Adipocyte (in vitro differentiated cells): ENCODE results near the gene ASAP3.

Experiments
- DNase-seq: peaks from one replicate; pipeline ENCODE4 v3.0.0-alpha.2; 2015; ENCODE audit warnings: low read depth
- H3K27me3 ChIP-seq: replicated peaks from 2 replicates; pipeline ENCODE4 v1.7.0; 2013; ENCODE audit warnings: mild to moderate bottlenecking, low read length, moderate library complexity; ENCODE audit not compliant: control insufficient read depth, insufficient read depth
- H3K36me3 ChIP-seq: 2 replicates; pipeline ENCODE4 v1.7.0; 2013; ENCODE audit warnings: low read length, mild to moderate bottlenecking, moderate library complexity; ENCODE audit not compliant: control insufficient read depth, insufficient read depth, severe bottlenecking
- H3K4me1 ChIP-seq: 2 replicates; pipeline ENCODE4 v1.7.0; 2013; ENCODE audit warnings: mild to moderate bottlenecking, low read length, moderate library complexity; ENCODE audit not compliant: control insufficient read depth, insufficient read depth
- H3K4me3 ChIP-seq: 2 replicates; pipeline ENCODE4 v1.7.0; 2013; ENCODE audit warnings: mild to moderate bottlenecking, low read length, moderate library complexity
- H3K9ac ChIP-seq: 2 replicates; pipeline ENCODE4 v1.7.0; 2013; ENCODE audit warnings: mild to moderate bottlenecking, low read length, moderate library complexity
- H3K9me3 ChIP-seq: 2 replicates; pipeline ENCODE4 v1.7.0; 2013; ENCODE audit warnings: mild to moderate bottlenecking, low read length, moderate library complexity; ENCODE audit not compliant: control insufficient read depth

ASAP3 gene

DNA sequence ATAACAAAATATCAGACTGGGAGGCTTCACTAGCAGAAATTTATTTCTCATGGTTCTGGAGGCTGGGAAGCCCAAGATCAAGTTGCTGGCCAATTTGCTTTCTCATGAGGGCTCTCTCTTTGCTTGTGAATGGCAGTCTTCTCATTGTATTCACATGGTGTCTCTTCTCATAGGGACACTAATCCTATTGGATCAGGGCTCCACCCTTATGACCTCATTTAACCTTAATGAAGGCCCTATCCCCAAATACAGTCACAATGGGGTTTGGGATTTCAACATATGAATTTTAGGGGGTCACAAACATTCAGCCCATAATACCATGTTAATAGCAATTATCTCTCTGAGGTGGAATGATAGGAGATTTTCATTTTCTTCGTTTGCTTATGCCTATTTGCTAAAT lies 84.8 kb downstream of the ASAP3 start:
- Histone ChIP-seq H3K4me3 (no peak overlapping the region), H3K36me3 (peaks cover 5% of the 10 kb centered on the region), H3K9me3 (no peaks in the 10 kb centered on the region), H3K9ac (no peak overlapping the region), H3K27me3 (no peaks in the 10 kb centered on the region), H3K4me1 (peaks cover 57% of the 10 kb centered on the region)
- no peak for DNase-seq

GRCh38 chr1:23397908-23398307 lies 86.1 kb downstream of the ASAP3 start:
- Histone ChIP-seq H3K4me1 (peaks cover 59% of the 10 kb centered on the region), H3K36me3 (peaks cover 5% of the 10 kb centered on the region), H3K4me3 (no peak overlapping the region), H3K27me3 (no peaks in the 10 kb centered on the region), H3K9me3 (no peaks in the 10 kb centered on the region), H3K9ac (no peak overlapping the region)
- no peak for DNase-seq

DNA sequence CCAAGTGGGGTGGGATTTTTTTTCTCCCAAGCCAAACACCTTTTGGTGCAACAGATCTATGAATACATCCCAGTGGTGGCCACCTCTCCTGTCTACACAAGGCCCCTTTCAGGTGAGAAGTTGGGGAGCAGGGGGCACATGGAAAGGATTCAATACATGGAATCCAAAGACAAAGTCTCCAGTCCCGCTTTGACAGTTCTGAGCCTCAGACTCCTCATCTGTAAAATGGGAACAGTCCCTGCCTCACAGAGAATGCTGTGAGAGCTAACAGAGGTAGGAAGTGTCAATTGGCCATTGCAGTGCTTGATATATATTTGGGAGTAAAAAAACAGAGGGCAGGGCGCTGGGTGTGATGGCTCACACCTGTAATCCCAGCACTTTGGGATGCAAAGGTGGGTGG lies 87.6 kb downstream of the ASAP3 start:
- Histone ChIP-seq H3K9ac (no peak overlapping the region), H3K9me3 (no peaks in the 10 kb centered on the region), H3K27me3 (no peaks in the 10 kb centered on the region), H3K36me3 (peaks cover 5% of the 10 kb centered on the region), H3K4me3 (no peak overlapping the region), H3K4me1 (peaks cover 49% of the 10 kb centered on the region)
- DNase-seq, result no peak

GRCh38 chr1:23395849-23396248 lies 88.1 kb downstream of the ASAP3 start:
- H3K4me1 ChIP-seq, result peaks cover 44% of the 10 kb centered on the region
- H3K4me3 ChIP-seq, result no peak overlapping the region
- peak overlapping the region; percentile 86 for H3K9ac ChIP-seq
- peaks cover 5% of the 10 kb centered on the region for H3K36me3 ChIP-seq
- H3K9me3 ChIP-seq, result no peaks in the 10 kb centered on the region
- no peaks in the 10 kb centered on the region for H3K27me3 ChIP-seq
- DNase-seq, result no peak

GRCh38 chr1:23395154-23395724 lies 88.7 kb downstream of the ASAP3 start:
- DNase-seq, result no peak
- Histone ChIP-seq H3K27me3 (no peaks in the 10 kb centered on the region), H3K4me1 (peaks cover 38% of the 10 kb centered on the region), H3K9me3 (no peaks in the 10 kb centered on the region), H3K4me3 (peak overlapping the region; percentile 38), H3K36me3 (peaks cover 5% of the 10 kb centered on the region), H3K9ac (peak overlapping the region; percentile 86)

DNA sequence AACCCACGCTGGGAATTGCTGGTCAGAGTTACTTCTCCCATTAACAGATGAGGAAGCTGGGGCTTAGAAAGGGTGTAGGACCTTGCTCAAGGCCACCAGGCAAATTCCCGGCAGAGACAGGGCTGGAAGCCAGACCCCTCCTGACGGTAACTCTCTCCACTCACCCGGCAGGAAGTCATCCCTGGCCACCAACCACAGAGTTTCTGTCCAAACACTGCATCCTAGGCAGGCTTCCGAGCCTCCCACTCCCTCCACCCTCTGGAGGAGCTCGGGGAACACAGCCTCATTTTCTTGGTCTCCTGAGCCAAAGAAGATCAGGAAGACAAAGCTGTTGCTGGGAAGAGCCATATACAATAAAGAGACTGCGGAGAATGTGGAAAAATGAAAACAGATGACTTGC lies 89.3 kb downstream of the ASAP3 start:
- Histone ChIP-seq H3K4me3 (peak overlapping the region; percentile 38), H3K9me3 (no peaks in the 10 kb centered on the region), H3K27me3 (no peaks in the 10 kb centered on the region), H3K4me1 (peaks cover 33% of the 10 kb centered on the region), H3K36me3 (peaks cover 5% of the 10 kb centered on the region), H3K9ac (peak overlapping the region; percentile 86)
- DNase-seq, result peak; percentile 58

DNA sequence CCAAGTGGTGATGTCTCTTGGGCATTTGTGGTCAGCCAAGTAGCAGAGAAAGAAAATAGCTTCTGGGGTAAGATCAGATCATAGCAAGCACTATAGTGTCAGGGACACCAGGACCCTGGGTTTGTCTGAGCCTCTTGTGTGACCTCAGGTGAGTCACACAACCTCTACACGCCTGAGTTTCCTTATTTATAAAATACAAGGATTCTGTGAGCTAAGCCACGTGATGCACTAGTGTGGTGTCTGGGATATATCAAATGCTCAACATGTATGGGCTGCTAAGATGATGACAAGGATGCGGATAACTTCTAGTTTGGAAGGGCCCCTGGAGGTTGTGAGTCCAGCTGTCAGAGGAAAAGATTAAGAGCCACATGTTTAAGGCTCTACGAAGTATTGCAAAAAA lies 89.8 kb downstream of the ASAP3 start:
- Histone ChIP-seq H3K36me3 (peaks cover 5% of the 10 kb centered on the region), H3K4me1 (peaks cover 33% of the 10 kb centered on the region), H3K27me3 (no peaks in the 10 kb centered on the region), H3K9ac (peak overlapping the region; percentile 86), H3K9me3 (no peaks in the 10 kb centered on the region), H3K4me3 (peak overlapping the region; percentile 38)
- peak; percentile 73 for DNase-seq

DNA sequence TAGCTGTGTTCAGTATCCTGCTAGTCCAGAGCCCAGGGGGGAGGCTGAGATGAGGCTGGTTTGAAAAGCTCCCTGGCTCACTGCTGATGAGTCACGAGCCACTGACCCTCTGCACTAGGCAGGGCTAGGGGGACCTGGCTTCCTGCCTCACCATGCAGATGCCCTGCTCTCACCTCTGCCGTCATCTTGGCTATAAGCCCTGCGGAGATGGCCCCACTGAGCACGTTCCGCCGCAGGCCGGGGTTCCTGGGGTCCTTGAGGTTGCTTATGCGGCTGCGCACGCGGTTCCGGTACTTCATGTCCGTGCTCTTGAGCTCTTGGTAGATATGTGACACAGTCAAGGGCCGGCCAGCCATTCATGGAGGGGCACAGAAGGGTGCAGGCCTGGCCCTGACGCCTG lies 90.3 kb downstream of the ASAP3 start:
- peak overlapping the region; percentile 38 for H3K4me3 ChIP-seq
- H3K9me3 ChIP-seq, result no peaks in the 10 kb centered on the region
- H3K4me1 ChIP-seq, result peaks cover 33% of the 10 kb centered on the region
- H3K36me3 ChIP-seq, result peaks cover 5% of the 10 kb centered on the region
- H3K27me3 ChIP-seq, result no peaks in the 10 kb centered on the region
- H3K9ac ChIP-seq, result peak overlapping the region; percentile 86
- peak; percentile 10 for DNase-seq

GRCh38 chr1:23392125-23392855 lies 91.7 kb downstream of the ASAP3 start:
- Histone ChIP-seq H3K27me3 (no peaks in the 10 kb centered on the region), H3K4me1 (peaks cover 33% of the 10 kb centered on the region), H3K9ac (no peak overlapping the region), H3K9me3 (no peaks in the 10 kb centered on the region), H3K36me3 (peaks cover under 1% of the 10 kb centered on the region), H3K4me3 (no peak overlapping the region)
- DNase-seq, result no peak

DNA sequence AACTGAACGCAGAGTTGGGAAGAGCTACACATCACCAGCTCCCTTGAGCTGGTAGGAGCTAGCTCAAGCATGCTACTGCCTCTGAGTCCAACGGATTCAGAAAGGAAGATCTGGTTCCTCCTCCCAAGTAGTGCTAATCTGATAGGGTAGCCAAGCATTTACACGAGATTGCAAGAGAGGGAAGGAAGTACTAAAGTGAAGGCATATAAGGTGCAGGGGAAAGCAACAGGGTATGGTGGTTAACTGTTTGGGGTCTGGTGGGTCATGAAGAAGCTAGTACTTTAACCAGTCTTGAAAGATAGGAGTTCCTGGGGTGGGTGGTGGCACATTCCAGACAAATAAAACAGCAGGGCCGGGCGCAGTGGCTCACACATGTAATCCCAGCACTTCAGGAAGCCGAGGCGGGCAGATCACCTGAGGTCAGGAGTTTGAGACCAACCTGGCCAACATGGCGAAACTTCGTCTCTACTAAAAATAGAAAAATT lies 94.1 kb downstream of the ASAP3 start:
- Histone ChIP-seq H3K9ac (no peak overlapping the region), H3K4me3 (no peak overlapping the region), H3K36me3 (no peaks in the 10 kb centered on the region), H3K9me3 (no peaks in the 10 kb centered on the region), H3K27me3 (no peaks in the 10 kb centered on the region), H3K4me1 (peaks cover 18% of the 10 kb centered on the region)
- no peak for DNase-seq

DNA sequence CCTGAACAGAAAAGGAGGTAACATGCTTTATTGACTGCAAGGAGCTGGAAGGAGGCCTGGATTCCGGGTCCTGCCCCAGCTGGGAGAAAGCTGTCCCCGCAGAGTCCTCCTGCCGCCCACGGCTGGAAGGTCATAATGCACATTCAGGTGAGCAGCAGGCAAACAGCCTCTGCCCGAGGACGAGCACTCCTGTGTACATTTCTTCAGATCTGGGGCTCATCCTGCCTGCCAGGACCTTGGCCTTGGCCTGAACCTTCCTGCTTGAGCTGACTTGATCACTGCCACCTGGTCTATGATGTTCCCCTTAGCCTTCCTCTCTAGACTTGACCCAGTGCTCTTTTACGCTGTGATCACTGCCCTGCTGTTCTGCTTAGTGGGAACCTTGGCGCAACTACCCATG lies 96.5 kb downstream of the ASAP3 start:
- H3K9me3 ChIP-seq, result no peaks in the 10 kb centered on the region
- no peaks in the 10 kb centered on the region for H3K27me3 ChIP-seq

More for the DNA sequence above, 96.5 kb downstream of the ASAP3 start:
- Histone ChIP-seq H3K4me1 (peaks cover 10% of the 10 kb centered on the region), H3K9ac (no peak overlapping the region), H3K4me3 (no peak overlapping the region), H3K36me3 (no peaks in the 10 kb centered on the region)
- no peak for DNase-seq
